Measurements from ENCODE around the gene MUC5AC.

DNA sequence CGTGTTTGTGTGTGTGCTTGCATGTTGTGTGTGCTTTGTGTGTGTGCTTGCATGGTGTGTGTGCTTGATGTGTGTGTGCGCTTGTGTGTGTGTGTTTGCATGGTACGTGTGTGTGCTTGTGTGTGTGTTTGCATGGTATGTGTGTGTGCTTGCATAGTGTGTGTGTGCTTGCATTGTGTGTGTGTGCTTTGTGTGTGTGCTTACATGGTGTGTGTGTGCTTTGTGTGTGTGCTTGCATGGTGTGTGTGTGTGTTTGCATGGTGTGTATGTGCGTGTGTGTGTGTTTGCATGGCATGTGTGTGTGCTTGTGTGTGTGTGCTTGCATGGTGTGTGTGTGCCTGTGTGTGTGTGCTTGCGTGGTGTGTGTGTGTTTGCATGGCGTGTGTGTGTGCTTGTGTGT, 10.0 kb upstream of the MUC5AC start:
- TF ChIP-seq, protein P1, sequence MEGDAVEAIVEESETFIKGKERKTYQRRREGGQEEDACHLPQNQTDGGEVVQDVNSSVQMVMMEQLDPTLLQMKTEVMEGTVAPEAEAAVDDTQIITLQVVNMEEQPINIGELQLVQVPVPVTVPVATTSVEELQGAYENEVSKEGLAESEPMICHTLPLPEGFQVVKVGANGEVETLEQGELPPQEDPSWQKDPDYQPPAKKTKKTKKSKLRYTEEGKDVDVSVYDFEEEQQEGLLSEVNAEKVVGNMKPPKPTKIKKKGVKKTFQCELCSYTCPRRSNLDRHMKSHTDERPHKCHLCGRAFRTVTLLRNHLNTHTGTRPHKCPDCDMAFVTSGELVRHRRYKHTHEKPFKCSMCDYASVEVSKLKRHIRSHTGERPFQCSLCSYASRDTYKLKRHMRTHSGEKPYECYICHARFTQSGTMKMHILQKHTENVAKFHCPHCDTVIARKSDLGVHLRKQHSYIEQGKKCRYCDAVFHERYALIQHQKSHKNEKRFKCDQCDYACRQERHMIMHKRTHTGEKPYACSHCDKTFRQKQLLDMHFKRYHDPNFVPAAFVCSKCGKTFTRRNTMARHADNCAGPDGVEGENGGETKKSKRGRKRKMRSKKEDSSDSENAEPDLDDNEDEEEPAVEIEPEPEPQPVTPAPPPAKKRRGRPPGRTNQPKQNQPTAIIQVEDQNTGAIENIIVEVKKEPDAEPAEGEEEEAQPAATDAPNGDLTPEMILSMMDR (IDR thresholded peaks at IDR 0.05; ENCODE audit: borderline replicate concordance, extremely low read depth, low read length, poor library complexity, severe bottlenecking), result no peak
- TF ChIP-seq EZH2 (IDR thresholded peaks at IDR 0.05; ENCODE audit: borderline replicate concordance, low read depth, low read length, severe bottlenecking), result no peak

Data from DND-41 (cell line).